Stomach (tissue), 4 donors: Measurements from ENCODE around the gene SVOPL.

Source experiments
- CTCF ChIP-seq, 7 experiments: fragments of 450-650 bp in 4 of 7; fragments of 200-600 bp in 3 of 7; sonication (generic) in 3 of 7; IDR thresholded peaks; one replicate each; pipeline ENCODE4 v1.5.1; 2016 to 2019; ENCODE audit warnings: antibody characterized with exemption in 7 of 7, control low read depth in 2 of 7, mild to moderate bottlenecking in 1 of 7
- EP300 ChIP-seq: sonication (generic); formaldehyde crosslinking; IDR thresholded peaks from one replicate; pipeline ENCODE4 v1.6.1; 2017; ENCODE audit warnings: antibody characterized with exemption
- POLR2A ChIP-seq, 4 donors: fragments of 450-650 bp; IDR thresholded peaks; one replicate each; pipeline ENCODE4 v1.6.1; 2016; ENCODE audit warnings: antibody characterized with exemption in 4 of 4, control low read depth in 2 of 4, mild to moderate bottlenecking in 1 of 4, moderate library complexity in 1 of 4
- POLR2AphosphoS5 ChIP-seq, 3 donors: sonication (generic); formaldehyde crosslinking; IDR thresholded peaks; one replicate each; pipeline ENCODE4 v1.6.1; 2016; ENCODE audit warnings: antibody characterized with exemption in 3 of 3

- TF ChIP-seq EP300 (no peak), POLR2A (IDR thresholded peaks at IDR 0.05) (no peak), CTCF (IDR thresholded peaks at IDR 0.05) (no peak), POLR2AphosphoS5 (IDR thresholded peaks at IDR 0.05) (no peak)
Observed at GRCh38 chr7:138679793-138680192, 21.4 kb downstream of the SVOPL start.
